ENCODE results near the gene DNAH17.

Gene DNAH17

DNA sequence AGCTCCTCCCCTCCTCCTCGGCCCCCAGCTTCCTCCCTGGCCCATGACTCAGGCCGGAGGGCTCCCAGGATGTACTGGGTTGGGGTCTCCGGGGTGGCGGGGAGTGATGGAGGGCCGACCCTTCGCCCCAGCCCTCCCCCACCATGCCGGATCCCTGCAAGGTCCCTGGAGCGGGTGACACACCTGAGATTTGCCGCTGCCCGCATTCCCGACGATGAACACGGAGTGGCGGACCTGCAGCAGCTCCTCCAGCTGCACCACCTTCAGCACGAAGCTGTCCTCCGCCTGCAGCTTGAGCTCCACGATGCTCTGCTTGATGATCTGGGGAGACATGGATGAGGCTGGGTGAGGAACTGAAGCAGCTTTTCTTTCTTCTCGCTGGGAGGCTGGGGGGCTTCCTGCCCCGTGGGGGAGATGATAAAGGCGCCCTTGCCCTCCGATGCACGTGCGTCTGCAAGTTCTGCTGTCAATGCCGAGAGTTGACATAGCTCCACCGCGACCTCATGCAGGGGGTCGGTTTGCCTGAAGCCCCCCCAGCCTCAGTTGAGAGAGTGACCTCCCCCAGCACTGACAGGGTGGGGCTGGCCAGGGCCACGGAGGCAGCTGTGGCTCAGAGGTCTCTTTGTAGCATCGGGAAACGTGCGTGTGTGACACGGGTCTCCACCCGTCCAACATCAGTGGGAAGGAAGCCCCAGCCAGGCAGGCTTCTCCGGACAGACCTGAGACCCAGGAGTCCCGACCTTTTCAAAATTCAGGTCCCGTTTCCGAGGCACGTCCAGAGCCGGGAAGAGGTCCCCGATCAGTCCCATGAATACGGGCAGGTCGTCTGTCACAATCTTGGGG is 83.1 kb downstream of the DNAH17 start:
- no peaks in the 10 kb centered on the region for H3K9me3 ChIP-seq (ENCODE audit: severe bottlenecking)
- no peak for ATAC-seq (ENCODE audit: low read depth)
- TF ChIP-seq, protein P1, sequence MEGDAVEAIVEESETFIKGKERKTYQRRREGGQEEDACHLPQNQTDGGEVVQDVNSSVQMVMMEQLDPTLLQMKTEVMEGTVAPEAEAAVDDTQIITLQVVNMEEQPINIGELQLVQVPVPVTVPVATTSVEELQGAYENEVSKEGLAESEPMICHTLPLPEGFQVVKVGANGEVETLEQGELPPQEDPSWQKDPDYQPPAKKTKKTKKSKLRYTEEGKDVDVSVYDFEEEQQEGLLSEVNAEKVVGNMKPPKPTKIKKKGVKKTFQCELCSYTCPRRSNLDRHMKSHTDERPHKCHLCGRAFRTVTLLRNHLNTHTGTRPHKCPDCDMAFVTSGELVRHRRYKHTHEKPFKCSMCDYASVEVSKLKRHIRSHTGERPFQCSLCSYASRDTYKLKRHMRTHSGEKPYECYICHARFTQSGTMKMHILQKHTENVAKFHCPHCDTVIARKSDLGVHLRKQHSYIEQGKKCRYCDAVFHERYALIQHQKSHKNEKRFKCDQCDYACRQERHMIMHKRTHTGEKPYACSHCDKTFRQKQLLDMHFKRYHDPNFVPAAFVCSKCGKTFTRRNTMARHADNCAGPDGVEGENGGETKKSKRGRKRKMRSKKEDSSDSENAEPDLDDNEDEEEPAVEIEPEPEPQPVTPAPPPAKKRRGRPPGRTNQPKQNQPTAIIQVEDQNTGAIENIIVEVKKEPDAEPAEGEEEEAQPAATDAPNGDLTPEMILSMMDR (IDR thresholded peaks at IDR 0.05; ENCODE audit: poor library complexity, severe bottlenecking) = no peak
- no peak overlapping the region for H3K4me3 ChIP-seq (ENCODE audit: severe bottlenecking)
- no peak for DNase-seq (ENCODE audit: low spot score)
- no peaks in the 10 kb centered on the region for H3K4me1 ChIP-seq (ENCODE audit: insufficient read depth, poor library complexity, severe bottlenecking)
- H3K27ac ChIP-seq (ENCODE audit: poor library complexity, severe bottlenecking) = no peak overlapping the region
- H3K27me3 ChIP-seq (ENCODE audit: insufficient read depth, poor library complexity, severe bottlenecking) = no peaks in the 10 kb centered on the region
- H3K36me3 ChIP-seq (ENCODE audit: low read depth) = no peaks in the 10 kb centered on the region

DNA sequence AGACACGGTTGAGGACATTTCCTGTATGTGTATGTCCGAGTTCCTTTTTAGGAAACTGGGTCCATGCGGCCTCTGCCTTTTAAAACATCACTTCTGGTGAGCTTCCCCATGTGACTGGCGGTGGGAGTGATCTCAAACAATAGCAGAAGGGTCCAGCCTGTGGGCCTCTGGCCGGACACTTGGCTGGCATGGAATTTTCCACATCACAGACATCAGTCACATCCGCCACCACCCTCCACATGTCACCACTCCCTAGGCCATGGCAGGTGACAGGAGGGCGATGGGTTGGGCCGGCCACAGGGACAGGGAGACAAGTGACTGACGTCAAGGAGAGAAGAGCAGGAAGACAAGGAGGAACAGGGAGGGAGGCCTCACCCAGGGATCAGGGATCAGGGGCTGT is 83.7 kb downstream of the DNAH17 start:
- no peak overlapping the region for H3K27ac ChIP-seq (ENCODE audit: poor library complexity, severe bottlenecking)
- TF ChIP-seq, protein P1 (IDR thresholded peaks at IDR 0.05; ENCODE audit: poor library complexity, severe bottlenecking) = no peak
- H3K9me3 ChIP-seq (ENCODE audit: severe bottlenecking) = no peaks in the 10 kb centered on the region
- no peaks in the 10 kb centered on the region for H3K4me1 ChIP-seq (ENCODE audit: insufficient read depth, poor library complexity, severe bottlenecking)
- ATAC-seq (ENCODE audit: low read depth) (no peak), DNase-seq (ENCODE audit: low spot score) (no peak)
- no peaks in the 10 kb centered on the region for H3K27me3 ChIP-seq (ENCODE audit: insufficient read depth, poor library complexity, severe bottlenecking)
- no peaks in the 10 kb centered on the region for H3K36me3 ChIP-seq (ENCODE audit: low read depth)
- no peak overlapping the region for H3K4me3 ChIP-seq (ENCODE audit: severe bottlenecking)

DNA sequence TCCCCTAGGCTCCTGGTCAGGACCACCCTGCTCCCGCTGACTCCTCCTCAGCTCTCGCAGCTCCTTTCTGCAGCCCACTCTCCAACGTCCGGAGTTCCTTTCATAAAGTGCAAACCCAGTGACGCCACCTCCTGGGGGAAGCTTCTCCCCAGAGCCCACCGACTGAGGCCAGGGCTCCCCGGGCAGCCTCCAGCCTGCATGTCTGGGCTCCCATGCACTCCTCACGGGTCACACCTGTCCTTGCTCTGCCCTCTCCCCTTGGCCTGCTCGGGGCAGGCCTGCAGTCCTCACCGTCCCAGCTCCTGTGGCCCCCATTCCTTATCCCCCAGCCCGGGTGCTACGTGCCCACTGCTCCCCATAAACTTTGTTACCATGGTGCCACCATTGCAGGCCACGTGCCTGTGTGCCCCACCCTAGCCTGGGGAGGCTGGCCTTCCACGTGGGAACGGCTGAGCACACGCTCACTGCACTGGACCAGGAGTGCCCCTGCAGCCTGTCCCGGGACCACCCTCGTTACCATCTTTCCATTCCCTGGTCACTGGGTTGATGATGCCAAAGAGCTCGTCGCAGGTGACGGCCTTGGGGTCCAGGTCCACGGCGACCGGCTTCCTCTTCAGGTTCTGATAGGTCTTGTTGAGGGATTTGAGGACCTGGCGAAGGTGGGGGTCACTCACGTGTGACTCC is 84.9 kb downstream of the DNAH17 start:
- Histone ChIP-seq H3K27ac (ENCODE audit: poor library complexity, severe bottlenecking) (no peak overlapping the region), H3K27me3 (ENCODE audit: insufficient read depth, poor library complexity, severe bottlenecking) (no peaks in the 10 kb centered on the region), H3K4me1 (ENCODE audit: insufficient read depth, poor library complexity, severe bottlenecking) (no peaks in the 10 kb centered on the region), H3K4me3 (ENCODE audit: severe bottlenecking) (no peak overlapping the region), H3K9me3 (ENCODE audit: severe bottlenecking) (no peaks in the 10 kb centered on the region), H3K36me3 (ENCODE audit: low read depth) (no peaks in the 10 kb centered on the region)
- no peak for DNase-seq (ENCODE audit: low spot score)
- no peak for ATAC-seq (ENCODE audit: low read depth)
- TF ChIP-seq, protein P1 (IDR thresholded peaks at IDR 0.05; ENCODE audit: poor library complexity, severe bottlenecking) = no peak

DNA sequence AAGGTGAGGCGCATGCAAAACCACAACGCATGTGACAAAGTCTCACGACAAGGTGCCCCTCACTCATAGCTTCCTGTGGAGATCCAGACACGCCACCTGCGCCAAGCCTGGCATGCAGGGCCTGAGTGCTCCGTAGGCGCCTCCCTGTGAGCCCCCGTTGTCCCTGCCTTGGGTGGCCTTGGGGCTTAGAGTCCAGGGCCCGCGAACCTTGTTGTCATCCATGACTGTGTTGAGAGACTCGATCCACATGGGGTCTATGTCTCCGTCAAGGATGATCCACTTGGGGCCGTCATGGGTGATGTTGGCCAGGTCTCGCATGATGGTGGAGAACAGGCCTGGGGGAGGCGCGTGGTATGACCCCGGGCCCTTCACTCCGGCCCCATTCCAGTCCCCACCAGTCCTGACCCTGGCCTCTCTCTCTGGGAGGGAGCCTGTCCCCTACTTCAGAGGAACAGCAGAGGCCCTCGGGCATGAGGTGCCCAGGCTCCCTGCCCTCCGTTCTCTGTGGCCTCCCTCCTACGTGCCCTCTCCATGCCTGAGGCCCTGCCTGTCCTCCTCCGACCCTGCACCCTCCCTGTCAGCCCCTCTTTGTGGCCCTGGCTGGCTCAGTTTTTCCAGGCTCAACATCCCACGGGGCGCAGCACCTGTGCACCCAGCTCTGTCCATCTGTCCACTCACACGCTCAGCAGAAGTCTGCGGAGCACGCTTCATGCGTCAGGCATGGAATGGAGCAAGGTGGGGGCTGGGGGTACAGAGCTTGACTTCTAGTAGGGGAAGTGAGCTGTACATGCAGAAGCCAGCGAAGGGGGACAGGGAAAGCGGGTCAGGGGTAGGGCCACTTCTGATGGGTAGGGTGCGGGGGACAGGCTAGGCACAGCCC is 85.7 kb downstream of the DNAH17 start:
- DNase-seq (ENCODE audit: low spot score) (no peak), ATAC-seq (ENCODE audit: low read depth) (no peak)
- H3K27me3 ChIP-seq (ENCODE audit: insufficient read depth, poor library complexity, severe bottlenecking) = no peaks in the 10 kb centered on the region
- no peak overlapping the region for H3K4me3 ChIP-seq (ENCODE audit: severe bottlenecking)
- H3K36me3 ChIP-seq (ENCODE audit: low read depth) = no peaks in the 10 kb centered on the region
- H3K4me1 ChIP-seq (ENCODE audit: insufficient read depth, poor library complexity, severe bottlenecking) = no peaks in the 10 kb centered on the region
- no peaks in the 10 kb centered on the region for H3K9me3 ChIP-seq (ENCODE audit: severe bottlenecking)
- TF ChIP-seq, protein P1 (IDR thresholded peaks at IDR 0.05; ENCODE audit: poor library complexity, severe bottlenecking) = no peak
- no peak overlapping the region for H3K27ac ChIP-seq (ENCODE audit: poor library complexity, severe bottlenecking)

Data from RWPE2 (cell line).